Measurements from ENCODE around the gene PRXL2B.

Gene PRXL2B

DNA sequence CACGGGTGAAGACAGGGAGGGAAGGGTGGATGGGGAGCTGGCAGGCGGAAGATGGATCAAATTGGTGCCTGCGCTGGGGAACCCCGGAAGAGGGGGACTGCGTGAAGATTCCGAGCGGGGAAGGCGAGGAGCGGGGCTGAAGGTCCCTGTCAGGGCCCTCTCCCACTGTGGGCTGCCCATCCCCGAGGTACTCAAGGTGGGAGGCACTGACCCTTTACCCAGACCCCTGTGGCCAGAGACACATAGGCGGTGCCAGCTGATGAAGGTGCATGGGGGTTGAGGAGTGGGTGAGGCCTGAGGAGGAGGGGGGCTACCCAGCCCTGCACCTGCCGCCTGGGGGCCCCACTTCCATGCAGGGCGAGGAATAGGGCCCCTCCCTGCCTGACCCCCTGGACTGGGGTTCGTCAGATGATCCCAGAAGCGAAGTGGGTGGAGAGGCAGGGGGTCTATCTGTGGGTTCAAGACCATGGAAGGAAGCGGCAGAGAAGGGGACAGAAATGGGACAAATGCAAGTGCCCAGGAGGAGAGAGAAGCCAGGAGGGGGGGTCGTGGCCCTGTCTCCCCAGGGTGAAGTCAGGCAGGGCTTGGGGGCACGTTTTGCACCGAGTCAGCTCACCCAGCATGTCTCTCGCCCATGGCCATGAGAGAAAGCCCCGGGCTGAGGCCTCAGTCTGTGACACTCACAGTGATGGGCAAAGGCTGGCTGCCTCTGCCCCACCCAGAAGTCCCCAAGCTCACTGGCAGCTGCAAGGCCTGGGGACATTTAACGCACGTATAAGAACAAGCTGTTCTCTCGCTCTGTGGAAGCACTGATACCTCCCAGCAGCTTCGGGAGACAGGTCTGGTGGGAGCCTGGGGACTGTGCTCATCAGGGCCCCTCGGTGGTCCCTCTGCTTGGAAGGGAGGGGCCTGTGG lies 53.3 kb downstream of the PRXL2B start:
- DNase-seq = no peak

DNA sequence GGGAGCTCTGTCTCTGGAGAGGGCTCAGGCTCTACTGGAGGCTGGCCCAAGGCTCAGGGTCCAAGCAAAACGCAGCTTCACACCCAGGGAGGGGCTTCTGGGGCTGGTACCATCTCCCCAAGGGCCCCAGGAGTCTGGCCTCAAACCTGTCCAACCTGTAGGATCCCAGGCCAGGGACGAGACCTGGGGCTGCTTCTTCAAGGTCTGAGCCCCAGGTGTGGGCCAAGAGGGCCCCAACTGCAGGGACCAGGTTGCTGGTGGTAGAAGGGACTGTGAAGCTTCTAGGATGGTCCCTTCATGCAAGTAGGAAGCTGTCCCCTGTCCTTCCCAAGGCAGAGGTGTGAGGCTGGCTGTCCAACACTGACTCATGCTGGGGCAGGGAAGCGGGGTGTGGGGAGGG lies 54.0 kb downstream of the PRXL2B start:
- no peak for DNase-seq

Measured in activated CD4-positive, alpha-beta T cell treated with anti-CD3 and anti-CD28 coated beads, Interleukin-2, Interleukin-6, amounts not matched to agents 100 ng/mL and 50 ng/mL, durations not matched to agents 16 hours and 8 hours (primary cell).